Measurements from ENCODE around the gene TTC17.

The TTC17 gene

DNA sequence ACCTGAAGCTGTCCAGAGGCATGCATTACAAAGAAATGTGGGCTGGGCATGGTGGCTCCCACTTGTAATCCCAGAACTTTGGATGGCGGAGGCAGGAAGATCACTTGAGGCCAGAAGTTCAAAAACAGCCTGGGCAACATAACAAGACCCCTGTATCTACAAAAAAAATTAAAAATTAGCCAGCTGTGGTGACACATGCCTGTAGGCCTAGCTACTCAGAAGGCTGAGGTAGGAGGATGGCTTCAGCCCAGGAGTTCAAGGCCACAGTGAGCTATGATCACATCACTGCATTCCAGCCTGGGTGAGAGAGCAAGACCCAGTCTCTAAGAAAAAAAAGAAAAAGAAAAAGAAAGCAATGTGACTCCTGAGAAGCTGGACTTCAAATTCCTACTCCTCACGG is 183.3 kb downstream of the TTC17 start:
- DNase-seq (ENCODE audit: low spot score) = no peak

DNA sequence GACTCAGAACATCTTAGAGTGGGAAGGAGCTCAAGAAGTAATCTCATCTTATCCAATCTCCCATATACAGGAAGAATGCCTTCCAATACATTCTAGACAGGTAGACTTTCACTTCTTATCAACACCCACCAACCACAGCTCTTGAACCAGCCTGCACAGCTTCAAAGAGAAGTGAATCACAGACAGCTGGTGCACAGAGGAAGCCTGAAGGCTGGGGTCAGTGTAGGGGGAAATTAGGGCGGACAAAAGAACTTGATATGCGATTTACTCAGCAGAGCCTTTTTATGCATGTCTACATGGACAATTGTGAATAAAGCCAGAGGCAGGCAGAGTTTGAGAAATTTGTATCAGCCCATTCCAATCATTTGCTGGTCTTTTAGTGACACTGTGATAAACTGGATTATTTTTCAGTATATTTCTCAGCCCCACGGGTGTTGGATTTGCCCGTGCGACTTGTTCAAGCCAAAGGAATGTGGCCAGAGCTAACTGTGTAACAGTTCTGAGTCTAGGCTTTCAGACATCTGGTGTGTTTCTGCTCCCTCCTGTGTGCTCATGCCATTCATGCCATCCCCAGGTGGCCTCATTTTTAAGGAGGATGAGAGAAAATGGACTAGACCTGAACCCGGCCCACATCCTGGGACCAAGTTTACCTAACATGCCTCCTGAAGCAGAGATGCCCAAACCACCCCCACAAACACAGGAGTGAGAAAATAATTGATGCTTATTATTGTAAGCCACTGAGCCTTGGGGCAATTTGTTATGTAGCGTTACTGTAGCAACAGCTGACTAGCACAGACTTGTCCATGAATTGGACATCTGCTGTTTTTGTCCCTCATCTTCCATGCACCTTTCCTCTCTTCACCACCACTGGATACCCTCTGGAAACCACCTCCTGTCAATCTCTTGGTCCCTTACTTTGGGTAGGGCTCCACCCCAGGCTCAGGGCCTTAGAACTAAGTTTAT is 184.3 kb downstream of the TTC17 start:
- no peak for DNase-seq (ENCODE audit: low spot score)

Measured in putamen (tissue), 1 donor.